HG03064 (cell line): ENCODE data around the gene SLC12A1.
"Not testable (repeated sequence)": the region's sequence is repeated elsewhere in the genome, so short reads cannot be mapped to it uniquely, and the experiment has no call there.

Experiments
- ATAC-seq: cut with Tn5 transposase; IDR thresholded peaks from one replicate; pipeline ENCODE4 v1.9.1; 2021; ENCODE audit warnings: low read depth; ENCODE audit not compliant: unreplicated experiment

The SLC12A1 gene

DNA sequence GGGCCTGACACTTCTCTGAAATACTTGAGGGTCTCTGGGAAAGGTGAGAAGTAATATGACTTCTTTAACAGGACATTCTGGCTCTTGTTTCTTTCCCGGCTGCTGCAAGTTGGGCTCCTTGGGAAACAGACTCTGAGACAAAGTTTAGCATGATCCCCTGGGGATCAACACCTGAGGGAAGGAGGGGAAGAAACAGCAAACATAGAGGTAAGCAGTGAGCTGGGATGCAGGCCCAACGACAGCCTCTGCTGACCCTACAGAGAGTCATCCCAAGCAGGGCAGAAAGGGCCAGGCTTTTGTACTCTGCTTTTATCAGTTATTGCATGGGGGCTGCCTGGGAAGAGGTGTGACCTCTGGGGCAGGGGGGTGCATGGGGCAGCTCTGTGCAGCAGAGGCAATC, 98.3 kb downstream of the SLC12A1 start:
- ATAC-seq: no peak

DNA sequence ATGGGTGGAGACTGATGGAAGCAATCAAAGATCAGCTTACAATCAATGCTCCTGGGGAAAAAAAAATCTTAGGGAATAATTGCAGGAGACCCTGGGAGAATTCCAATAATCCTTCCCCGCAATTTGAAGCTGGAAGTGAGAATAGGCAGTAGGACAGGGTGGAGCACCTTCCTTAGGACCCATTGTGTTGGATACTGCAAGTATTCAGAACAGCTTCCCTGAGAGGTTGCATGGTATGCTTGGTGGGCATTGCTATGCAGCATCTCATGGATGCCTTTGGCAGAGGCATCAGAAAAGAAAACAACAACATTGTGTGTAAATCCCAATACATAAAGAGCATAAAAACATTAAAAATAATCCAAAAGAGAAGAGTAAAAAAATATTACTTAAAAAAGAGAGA, 100.5 kb downstream of the SLC12A1 start:
- ATAC-seq: no peak

DNA sequence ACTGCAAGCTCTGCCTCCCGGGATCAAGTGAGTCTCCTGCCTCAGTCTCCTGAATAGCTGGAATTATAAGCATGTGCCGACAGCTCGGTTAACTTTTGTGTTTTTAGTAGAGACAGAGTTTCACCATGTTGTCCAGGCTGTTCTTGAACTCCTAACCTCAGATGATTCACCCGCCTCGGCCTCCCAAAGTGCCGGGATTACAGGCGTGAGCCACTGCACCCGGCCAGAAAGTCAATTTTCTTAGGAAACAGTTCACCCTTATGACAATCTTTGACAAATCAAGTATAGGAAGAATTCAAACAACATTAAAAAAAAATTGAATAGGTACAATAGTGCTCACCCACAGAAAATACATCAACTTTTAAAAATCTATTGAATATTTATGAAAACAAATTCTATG, 101.5 kb downstream of the SLC12A1 start:
- no peak for ATAC-seq

DNA sequence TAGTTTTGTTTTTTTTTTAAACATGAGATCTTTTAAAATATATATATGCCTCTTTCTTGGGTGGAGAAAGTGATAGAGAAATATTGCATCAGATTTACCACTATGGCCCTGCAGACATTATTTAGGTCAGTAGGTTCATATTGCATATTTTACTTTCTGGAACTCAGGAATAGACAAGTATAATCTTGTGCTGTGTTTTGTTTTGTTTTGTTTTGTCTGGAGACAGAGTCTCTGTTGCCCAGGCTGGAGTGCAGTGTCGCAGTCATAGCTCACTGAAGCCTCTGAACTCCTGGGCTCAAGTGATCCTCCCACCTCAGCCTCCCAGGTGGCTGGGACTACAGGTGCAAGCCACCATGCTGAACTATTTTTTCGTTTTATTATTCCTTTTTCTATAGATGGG, 103.6 kb downstream of the SLC12A1 start:
- ATAC-seq: no peak

DNA sequence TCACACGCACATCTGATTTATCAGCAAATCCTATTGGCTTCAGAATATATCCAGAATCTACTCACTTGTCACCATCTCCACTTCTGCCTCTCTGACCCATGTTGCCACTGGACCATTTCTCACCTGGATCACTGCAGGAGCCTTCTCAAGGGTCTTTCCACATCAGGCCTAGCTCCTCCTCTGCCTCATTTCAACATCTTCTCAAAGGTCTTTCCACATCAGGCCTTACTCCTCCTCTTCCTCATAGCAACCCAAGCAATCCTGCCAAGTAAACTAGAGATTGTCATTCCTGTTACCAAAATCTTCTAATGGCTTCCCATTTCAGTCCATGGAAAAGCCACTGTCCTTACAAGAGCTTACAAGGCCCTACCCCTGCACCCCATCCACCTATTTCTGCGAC, 107.1 kb downstream of the SLC12A1 start:
- ATAC-seq: no peak

DNA sequence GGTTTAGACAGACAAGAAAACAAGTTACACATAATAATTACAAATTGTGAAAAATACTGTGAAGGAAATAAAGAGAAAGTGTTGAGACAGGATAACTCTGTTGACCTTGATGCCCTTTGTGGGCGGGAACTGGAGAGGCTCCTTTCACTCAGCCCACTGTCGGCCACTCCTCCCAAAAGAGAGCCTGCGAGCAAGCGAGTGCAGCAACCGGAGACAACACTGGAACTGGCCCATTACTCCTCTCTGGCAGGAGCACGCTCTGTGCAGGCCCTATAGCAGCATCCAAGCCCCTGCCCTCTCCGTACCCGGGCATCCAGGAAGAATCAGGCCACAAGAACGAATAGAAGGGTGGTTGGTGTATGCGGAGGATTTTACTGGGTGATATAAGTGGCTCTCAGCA, 108.9 kb downstream of the SLC12A1 start:
- ATAC-seq: no peak

DNA sequence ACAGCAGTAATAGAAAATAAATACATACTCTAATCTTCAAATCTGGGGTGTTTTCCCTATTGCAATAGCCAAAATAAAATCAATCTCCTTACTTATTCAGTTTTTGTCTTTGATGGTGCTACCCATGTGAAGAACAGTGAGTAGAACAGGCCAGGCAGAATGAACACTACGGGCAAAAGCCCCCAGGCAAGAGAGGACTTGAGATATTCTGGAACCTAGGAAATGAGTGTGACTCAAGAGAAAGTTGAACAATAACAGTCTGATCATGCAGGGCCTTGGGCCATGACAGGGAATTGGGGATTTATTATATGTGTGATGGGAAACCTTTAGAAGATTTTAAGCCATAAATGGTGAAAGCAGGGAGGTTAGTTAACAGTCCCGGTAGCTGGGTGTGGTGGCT, 111.1 kb downstream of the SLC12A1 start:
- ATAC-seq: no peak

DNA sequence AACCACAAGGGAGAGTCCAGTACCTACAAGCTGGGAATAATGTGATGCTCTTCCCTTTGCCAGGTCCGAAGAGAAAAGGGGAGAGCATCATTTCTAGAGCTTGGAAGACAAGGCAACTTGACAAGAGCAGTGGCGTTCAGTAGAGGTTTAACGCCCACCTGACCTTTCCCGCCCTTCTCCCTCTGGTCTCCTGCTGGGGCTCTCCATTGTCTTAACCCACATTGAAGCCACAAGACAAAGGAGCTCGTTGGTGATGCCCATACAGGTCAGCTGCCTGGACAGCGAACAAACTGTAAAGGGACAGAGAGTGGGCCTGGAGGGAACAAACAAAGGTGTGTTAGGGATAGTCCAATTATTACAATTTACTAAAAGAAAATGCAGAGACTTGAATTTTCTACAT, 112.0 kb downstream of the SLC12A1 start:
- ATAC-seq: no peak

DNA sequence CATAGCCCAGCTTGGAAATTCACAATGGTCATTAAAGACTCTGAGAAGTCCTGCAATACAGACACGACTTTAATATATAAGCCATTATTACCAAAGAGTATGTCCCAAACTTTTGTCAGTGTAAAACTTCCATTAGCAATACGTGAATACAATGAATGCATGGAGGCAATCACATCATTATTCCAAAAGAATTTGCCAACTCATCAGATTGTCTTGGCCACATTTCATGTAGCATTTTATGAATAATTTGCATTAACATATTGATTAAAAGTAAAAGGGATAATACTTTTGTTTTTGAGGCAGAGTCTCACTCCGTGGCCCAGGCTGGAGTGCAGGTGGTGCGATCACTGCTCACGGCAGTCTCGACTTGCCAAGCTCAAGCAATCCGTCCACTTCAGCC, 117.2 kb downstream of the SLC12A1 start:
- no peak for ATAC-seq

DNA sequence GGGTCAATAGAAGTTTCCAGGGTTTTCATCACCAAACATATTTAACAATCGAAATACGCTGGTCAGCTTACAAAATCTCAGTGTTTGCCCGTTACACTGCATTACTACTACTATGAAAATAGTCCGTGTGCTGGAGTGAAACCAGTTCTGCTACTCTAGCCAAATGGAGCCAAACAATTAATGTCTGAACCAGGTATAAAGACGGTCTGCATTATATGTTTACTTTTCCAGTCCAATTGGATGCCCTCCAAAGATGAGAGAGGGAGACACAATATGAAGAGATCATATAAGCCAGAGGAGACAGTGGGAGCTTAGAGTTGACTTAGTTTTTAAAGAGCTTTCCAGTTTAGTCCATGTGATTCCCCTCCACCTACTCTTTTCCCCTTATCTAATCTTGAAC, 118.8 kb downstream of the SLC12A1 start:
- no peak for ATAC-seq

DNA sequence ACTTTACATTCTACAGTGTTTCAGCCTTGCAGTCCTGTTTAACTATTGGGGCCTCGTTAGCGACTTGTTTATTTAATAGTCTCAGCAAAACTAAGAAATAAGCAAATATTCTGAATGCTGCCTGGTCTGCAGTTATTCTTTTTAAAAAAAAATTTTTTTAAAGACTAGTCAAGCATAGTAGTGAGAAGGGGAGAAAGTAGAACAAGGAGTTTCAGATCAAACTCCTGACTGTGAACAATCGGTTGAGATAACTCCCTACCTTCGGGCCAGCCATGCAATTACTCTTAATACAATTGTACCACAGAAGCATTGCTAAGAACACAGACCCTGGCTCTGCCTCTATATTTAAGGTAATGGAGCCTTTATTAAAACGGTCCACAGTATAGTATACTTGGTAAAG, 119.3 kb downstream of the SLC12A1 start:
- ATAC-seq: no peak

DNA sequence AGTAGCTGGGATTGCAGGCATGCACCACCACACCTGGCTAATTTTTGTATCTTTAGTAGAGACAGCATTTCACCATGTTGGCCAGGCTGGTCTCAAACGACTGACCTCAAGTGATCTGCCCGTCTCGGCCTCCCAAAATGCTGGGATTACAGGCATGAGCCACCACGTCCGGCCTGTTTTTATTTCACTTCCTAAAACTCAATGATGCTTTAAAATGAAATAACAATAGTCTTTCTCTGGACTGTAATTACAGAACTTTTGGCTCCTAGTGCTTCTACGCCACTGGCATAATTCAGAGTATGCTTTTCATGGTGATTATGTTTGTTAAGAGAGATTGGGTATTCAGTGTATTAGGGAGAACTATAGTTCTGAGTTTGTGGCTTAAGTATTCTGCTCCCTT, 120.1 kb downstream of the SLC12A1 start:
- not testable (repeated sequence) for ATAC-seq

DNA sequence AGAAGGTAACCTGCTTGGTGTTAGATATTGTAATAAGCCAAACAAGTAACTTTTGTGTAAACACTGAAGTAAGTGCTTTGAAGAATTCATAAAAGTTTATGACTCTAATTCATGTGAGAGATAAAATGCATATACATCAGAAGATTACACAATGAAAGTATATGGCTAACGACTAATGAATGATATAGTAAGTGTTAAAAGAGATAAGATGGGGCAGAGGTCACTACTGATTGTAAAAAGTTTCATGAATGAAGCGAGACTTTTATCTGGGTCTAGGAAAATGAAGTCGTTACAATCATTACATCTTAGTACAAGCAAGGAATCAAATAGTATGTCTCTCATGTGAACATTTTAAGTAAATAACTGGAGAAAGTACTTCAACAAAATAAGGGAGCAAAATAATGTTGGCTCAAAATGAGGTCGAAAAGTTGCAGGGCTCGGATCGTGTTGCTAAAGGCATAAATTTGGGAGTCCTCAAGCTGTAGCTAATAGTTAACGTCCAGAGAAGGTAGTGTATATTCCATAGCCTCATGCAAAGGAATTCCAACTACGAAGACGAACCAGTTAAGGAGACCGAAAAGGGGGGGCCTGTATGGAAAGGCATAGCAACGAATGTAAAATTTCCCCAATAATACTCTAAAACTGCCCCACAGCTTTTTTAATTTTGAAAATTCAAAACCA, 124.1 kb downstream of the SLC12A1 start:
- ATAC-seq: no peak

DNA sequence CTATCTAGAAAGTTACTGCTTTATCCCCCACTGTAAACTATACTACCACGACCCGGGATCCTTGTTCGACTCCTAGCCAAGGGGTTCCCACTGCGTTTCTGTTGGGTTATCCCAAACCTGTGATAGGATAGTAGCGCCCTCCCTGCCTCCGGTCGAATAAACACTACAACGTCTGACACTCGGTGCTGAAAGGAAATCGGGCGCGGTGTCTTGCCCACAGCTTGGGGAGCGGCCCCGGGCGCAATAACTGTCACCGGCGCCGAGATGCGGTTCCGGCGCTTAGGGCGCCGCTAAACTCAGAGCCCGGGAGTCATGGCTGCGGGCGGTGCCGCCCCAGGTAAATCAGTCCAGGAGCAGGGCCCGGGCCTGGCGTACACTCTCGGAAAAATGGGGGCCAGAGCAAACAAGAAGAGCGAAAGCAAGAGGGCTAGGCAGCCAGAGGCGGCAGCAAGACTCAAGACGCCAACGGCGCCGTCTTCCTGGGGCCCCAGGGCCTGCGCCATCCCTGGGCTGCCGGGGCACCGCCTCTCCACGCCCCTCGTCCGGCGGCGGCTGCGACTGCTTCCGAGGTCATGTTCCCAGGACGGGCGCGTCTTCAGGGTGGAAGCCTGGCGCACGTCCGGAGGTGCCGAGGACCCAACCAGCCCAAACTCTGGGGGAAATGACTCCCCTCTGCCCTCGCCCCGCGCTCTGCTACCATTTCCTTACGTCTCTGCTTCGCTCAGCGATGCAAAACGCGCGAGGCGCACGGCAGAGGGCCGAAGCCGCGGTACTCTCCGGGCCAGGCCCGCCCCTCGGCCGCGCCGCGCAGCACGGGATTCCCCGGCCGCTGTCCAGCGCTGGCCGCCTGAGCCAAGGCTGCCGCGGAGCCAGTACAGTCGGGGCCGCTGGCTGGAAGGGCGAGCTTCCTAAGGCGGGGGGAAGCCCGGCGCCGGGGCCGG, 125.0 kb downstream of the SLC12A1 start, which contains the start of gene DUT:
Gene DUT (plus strand): TSS at position 575 of the 941 bp plus-strand sequence. CDS start 87 bp downstream, at position 662.
- ATAC-seq: peak; percentile 90

DNA sequence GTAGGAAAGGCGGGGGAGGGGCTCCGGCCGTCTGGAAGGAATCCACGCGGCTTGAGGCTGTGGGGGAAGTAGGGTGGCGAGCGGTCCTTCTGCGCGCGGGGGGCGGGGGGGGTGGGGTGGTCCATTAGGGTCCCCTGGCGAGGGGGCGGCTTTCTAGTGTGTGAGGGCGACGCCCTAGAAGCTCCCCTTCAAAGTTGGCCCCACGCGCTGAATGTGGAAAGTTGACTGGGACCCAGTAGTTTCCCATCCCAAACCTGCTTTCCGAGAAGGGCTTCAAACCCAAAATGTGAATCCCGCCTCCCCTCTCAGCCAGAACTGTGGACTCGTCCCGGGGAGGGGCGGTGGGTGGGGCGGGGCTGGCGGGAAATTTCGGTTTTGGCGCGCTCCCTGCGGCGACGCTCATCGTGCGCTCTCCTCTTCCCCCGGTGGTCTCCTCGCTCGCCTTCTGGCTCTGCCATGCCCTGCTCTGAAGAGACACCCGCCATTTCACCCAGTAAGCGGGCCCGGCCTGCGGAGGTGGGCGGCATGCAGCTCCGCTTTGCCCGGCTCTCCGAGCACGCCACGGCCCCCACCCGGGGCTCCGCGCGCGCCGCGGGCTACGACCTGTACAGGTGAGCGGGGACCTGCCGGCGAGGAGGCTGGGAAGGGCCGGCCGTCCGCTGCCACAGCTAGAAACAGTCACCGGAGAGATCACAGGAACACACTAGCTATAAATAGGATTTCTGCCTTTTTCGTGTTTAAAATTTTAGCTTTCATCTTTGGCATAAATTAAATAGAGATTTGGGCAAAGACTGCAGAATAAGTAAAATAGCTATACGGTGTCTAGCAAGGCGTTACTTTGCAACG, 125.9 kb downstream of the SLC12A1 start:
- peak; percentile 47 for ATAC-seq

DNA sequence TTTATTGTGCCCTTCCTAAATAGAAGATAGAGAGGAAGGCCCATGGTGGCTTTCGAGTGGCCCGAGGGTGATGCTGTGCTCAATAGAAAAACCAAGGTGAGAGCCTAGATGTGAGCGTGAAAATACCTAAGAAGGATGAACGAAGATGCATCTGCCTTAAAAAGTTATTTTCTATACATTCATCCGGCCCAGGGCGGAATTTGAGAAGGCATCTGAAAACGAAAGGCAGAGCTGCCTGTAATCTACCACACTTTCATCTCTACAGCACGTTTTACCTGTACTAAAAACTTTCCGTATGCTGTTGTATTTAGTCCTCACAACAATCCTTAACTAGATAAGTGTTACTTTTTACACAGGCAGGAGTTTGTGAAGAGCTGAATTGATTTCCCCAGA, 126.5 kb downstream of the SLC12A1 start:
- no peak for ATAC-seq

DNA sequence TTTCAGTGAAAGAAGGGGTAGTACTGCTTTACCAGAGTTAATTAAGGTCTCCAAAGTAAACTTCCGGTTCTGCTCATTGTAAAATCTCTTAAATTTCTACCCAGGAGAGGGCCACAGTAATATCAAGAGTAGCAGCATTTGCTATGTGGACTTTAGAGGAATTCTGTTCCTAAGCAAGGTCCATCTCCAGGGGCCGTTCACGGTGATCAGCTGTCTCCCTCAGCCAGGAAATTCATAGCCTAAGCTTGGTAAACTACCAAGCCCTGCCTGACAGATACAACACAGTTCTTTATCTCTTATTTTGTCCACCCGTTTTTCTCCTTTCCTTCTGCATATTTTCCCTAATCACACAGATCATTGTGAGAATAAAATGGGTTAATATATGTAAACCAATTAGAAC, 127.4 kb downstream of the SLC12A1 start:
- ATAC-seq: no peak

DNA sequence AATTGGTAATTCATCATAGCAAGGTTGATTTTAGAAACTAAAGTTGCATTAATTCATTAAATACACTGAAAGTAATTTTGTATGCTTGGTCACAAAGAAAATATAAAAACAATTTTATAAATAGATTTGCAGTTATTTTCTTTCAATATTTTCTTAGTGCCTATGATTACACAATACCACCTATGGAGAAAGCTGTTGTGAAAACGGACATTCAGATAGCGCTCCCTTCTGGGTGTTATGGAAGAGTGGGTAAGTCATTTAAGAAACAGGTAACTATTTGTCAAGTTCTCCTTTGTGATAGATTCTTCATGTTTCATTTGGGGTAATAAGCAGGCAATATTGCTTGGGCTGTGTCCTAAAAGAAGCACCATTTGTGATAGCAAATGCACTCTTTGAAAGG, 128.2 kb downstream of the SLC12A1 start:
- no peak for ATAC-seq

DNA sequence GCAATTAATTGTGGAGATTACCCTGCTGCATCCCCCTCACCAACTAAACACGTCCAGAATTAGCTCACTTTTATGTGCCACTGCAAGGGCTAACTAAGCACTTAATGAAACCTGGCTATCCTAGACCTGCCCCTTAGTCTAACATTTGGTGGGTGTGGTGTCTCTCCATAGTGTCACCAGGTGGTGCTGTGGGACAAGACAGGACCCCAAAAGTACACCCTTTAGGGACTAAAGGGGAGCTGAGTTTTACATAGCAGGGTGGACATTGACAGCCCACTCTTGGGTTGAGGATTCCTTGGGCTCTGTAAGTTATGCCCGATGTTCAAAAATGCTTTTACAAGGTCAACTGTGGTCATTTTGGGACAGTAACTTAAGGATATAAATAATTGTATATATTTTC, 130.8 kb downstream of the SLC12A1 start:
- no peak for ATAC-seq

DNA sequence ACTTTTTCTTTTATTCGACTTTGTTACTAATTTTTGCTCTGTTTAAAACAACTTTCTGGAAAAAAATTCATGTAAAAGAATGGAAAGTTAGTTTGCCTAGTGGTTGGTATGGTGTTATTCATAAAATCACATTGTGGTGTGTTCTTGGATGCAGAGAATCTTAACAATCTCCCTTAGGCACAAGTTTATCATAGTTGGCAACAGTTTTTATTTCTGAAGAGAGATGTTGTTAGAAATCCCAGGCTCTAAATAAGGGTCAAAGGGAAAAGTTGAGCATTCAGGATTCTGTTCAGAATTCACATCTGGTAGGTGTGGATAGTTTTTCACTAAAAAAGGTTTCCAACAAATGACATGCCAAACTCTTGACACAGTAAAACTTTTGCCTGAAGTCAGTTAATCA, 131.5 kb downstream of the SLC12A1 start:
- no peak for ATAC-seq

DNA sequence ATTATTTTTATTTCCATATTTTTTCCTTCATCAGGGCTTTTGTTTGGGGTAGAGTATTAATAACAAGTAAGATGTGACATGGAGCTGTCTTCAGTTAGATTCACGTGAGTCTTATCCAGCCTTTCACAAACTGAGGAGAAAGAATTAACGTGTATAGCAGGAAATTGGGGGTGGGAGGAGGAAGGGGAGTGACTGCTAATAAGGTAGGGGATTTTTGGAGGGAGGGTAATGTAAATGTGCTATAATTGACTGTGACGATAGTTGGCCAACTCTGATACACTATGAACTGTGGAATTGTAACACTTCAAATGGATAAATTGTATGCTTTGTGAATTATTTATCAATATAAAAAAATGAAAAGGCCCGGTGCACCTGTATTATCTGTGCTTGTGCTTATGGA, 134.0 kb downstream of the SLC12A1 start:
- ATAC-seq: no peak
